Hepatocyte (in vitro differentiated cells): Measurements from ENCODE around the gene FXYD1. TPM values are rescaled to one million over a fixed set of nuclear protein-coding genes. Genes with fewer than 3 reads are reported as not detected.

Experiments
- DNase-seq: peaks from one replicate; pipeline ENCODE4 v3.0.0-alpha.2; 2016; ENCODE audit warnings: low spot score
- H2AFZ ChIP-seq: fragments of 200-600 bp; sonication (generic); 2 replicates; pipeline ENCODE4 v1.6.0; 2016; ENCODE audit warnings: antibody characterized with exemption, mild to moderate bottlenecking
- H3K27ac ChIP-seq: fragments of 200-600 bp; sonication (generic); 2 replicates; pipeline ENCODE4 v1.5.1; 2016; ENCODE audit warnings: mild to moderate bottlenecking
- H3K27me3 ChIP-seq: fragments of 200-600 bp; sonication (generic); 2 replicates; pipeline ENCODE4 v1.6.1; 2016
- H3K36me3 ChIP-seq: fragments of 200-600 bp; sonication (generic); replicated peaks from 2 replicates; pipeline ENCODE4 v1.5.1; 2016; ENCODE audit warnings: low read depth; ENCODE audit not compliant: insufficient read depth
- H3K4me1 ChIP-seq: fragments of 200-600 bp; sonication (generic); 2 replicates; pipeline ENCODE4 v1.5.1; 2016; ENCODE audit warnings: mild to moderate bottlenecking, moderate library complexity; ENCODE audit not compliant: insufficient read depth
- H3K4me2 ChIP-seq: fragments of 200-600 bp; sonication (generic); 2 replicates; pipeline ENCODE4 v1.6.0; 2016
- H3K4me3 ChIP-seq: fragments of 200-600 bp; sonication (generic); 2 replicates; pipeline ENCODE4 v1.5.1; 2016; ENCODE audit warnings: mild to moderate bottlenecking
- H3K79me2 ChIP-seq: fragments of 200-600 bp; sonication (generic); 2 replicates; pipeline ENCODE4 v1.6.0; 2017; ENCODE audit warnings: mild to moderate bottlenecking
- H3K9me2 ChIP-seq: fragments of 200-600 bp; sonication (generic); replicated peaks from 2 replicates; pipeline ENCODE4 v1.6.0; 2017; ENCODE audit warnings: mild to moderate bottlenecking; ENCODE audit not compliant: insufficient read depth
- H3K9me3 ChIP-seq: fragments of 200-600 bp; sonication (generic); 2 replicates; pipeline ENCODE4 v1.5.1; 2016; ENCODE audit warnings: low read depth, mild to moderate bottlenecking
- H4K20me1 ChIP-seq: fragments of 200-600 bp; sonication (generic); 2 replicates; pipeline ENCODE4 v1.6.0; 2016; ENCODE audit warnings: mild to moderate bottlenecking; ENCODE audit not compliant: insufficient read depth, poor library complexity, severe bottlenecking
- EZH2 ChIP-seq: fragments of 200-600 bp; sonication (generic); IDR thresholded peaks from 2 replicates; pipeline ENCODE4 v1.6.1; 2016; ENCODE audit warnings: antibody characterized with exemption, mild to moderate bottlenecking, borderline replicate concordance
- EZH2phosphoT487 ChIP-seq: fragments of 200-600 bp; sonication (generic); IDR thresholded peaks from one replicate; pipeline ENCODE4 v1.6.1; 2018; ENCODE audit warnings: antibody characterized with exemption, mild to moderate bottlenecking, low read depth, moderate library complexity; ENCODE audit not compliant: unreplicated experiment, severe bottlenecking
- WGBS: methylation state at CpG from one replicate; pipeline ENCODE4 v1.1.6; 2016; ENCODE audit warnings: low lambda C conversion rate; ENCODE audit errors: missing lambda C conversion rate; 5-methylcytosine and 5-hydroxymethylcytosine counted together
- polyA plus RNA-seq: library from polyadenylated mRNA; unstranded; fragments of >200 nt; fragmentation: Nextera tagmentation; extraction: Ambion mirVana; gene quantifications from 2 replicates; pipeline ENCODE4 v1.2.1, GENCODE V29; 2016
- total RNA-seq: library from RNA; depleted of rRNA; stranded (reverse); fragments of >200 nt; gene quantifications from 2 replicates; pipeline ENCODE4 v1.2.3, GENCODE V29; 2014
- TF ChIP-seq, protein P1 (sequence below): fragments of 200-600 bp; sonication (generic); IDR thresholded peaks from 2 replicates; pipeline ENCODE4 v1.5.1; 2016; ENCODE audit warnings: antibody characterized with exemption, mild to moderate bottlenecking; ENCODE audit not compliant: poor library complexity

Gene FXYD1
- total RNA-seq (2.9 and 7.5 TPM in 2 replicates), polyA plus RNA-seq (18.5 and 22.0 TPM in 2 replicates)

DNA sequence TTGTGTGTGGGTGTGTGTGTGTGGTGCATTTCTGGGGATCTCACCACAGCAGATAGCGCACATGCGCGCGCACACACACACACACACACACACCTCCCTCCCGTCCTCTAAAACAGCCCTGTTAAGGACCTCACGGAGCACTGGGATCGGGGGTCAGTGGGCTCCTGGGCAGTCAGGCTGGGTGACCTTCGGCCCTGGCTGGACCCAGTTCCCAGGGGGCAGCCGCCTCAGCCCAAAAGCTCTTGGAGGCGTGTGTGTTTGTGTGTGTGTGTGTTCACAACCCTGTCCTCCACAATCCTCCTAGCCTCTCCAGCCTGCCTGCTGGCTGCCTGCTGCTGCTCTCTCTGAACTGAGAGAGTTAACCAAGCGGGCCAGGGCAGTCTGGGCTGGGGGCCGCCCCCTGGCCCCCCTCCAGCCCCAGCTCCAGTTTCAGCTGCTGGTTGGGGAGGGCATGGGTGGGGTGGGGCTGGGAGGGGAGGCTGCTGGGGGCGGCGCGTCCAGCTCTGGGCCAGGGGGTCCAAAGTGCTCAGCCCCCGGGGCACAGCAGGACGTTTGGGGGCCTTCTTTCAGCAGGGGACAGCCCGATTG is at the start of gene FXYD1:
TSS of gene FXYD1 (plus strand) at position 520 of the 588 bp plus-strand sequence. CDS start 1,256 bp downstream, outside the sequence.
- Histone ChIP-seq H3K79me2 (no peaks in the 10 kb centered on the region), H3K4me1 (peaks cover 50% of the 10 kb centered on the region), H3K36me3 (no peaks in the 10 kb centered on the region), H4K20me1 (no peaks in the 10 kb centered on the region), H3K9me3 (no peaks in the 10 kb centered on the region), H2AFZ (no peak within 1 kb of the TSS), H3K9me2 (no peaks in the 10 kb centered on the region), H3K27me3 (peaks cover 17% of the 10 kb centered on the region), H3K27ac (peak within 1 kb of the TSS; percentile 59), H3K4me2 (peak within 1 kb of the TSS; percentile 62), H3K4me3 (no peak within 1 kb of the TSS)
- no peak for DNase-seq
- 75% methylated on average over 12 of the region's 18 CpGs for WGBS
- TF ChIP-seq, protein P1, sequence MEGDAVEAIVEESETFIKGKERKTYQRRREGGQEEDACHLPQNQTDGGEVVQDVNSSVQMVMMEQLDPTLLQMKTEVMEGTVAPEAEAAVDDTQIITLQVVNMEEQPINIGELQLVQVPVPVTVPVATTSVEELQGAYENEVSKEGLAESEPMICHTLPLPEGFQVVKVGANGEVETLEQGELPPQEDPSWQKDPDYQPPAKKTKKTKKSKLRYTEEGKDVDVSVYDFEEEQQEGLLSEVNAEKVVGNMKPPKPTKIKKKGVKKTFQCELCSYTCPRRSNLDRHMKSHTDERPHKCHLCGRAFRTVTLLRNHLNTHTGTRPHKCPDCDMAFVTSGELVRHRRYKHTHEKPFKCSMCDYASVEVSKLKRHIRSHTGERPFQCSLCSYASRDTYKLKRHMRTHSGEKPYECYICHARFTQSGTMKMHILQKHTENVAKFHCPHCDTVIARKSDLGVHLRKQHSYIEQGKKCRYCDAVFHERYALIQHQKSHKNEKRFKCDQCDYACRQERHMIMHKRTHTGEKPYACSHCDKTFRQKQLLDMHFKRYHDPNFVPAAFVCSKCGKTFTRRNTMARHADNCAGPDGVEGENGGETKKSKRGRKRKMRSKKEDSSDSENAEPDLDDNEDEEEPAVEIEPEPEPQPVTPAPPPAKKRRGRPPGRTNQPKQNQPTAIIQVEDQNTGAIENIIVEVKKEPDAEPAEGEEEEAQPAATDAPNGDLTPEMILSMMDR = no peak
- no peak for TF ChIP-seq EZH2
- no peak for TF ChIP-seq EZH2phosphoT487

DNA sequence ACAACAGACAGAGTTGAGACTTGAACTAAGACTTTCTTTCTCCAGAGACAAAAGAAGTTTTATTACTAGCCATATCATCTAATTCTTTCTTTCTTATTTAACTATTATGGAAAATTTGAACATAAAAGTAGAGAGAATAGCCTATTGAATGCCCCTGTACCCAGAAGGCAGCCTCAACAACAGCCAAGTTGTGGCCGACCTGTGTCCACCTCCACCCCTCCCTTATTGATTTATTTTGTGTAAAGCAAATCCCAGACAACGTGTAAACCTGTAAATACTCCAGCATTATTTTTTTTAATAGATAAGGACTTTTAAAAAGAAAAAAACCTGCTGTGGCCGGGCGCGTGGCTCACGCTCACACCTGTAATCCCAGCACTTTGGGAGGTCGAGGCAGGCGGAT is 49.1 kb upstream of the FXYD1 start:
- no peaks in the 10 kb centered on the region for H4K20me1 ChIP-seq
- no peaks in the 10 kb centered on the region for H3K36me3 ChIP-seq
- no peak overlapping the region for H3K4me2 ChIP-seq
- no peak overlapping the region for H2AFZ ChIP-seq
- H3K79me2 ChIP-seq = no peaks in the 10 kb centered on the region
- H3K27ac ChIP-seq = no peak overlapping the region
- no peak overlapping the region for H3K4me3 ChIP-seq
- H3K9me2 ChIP-seq = no peaks in the 10 kb centered on the region
- no peak for DNase-seq
- H3K4me1 ChIP-seq = peaks cover 7% of the 10 kb centered on the region
- TF ChIP-seq, protein P1 = no peak
- TF ChIP-seq EZH2phosphoT487 (no peak), EZH2 (no peak)
- H3K27me3 ChIP-seq = no peaks in the 10 kb centered on the region
- no peaks in the 10 kb centered on the region for H3K9me3 ChIP-seq
- WGBS = 85% methylated on average over 8 of the region's 8 CpGs

DNA sequence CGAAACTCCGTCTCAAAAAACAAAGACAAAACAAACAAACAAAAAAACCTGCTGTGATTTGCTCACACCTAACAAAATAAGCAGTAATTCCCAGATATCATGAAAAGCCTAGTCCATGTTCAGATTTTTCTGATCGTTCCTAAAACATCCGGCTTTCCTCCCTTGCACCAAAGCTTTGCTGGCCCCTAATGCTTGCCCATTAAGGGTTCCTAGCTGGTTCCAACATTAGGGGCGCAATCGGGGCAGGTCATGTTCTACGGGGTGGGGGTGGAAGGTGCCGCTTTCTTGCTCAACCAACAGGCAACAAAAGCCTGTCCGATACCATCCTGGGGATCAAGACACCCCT is 48.5 kb upstream of the FXYD1 start:
- Histone ChIP-seq H2AFZ (peak overlapping the region; percentile 69), H3K4me1 (peaks cover 10% of the 10 kb centered on the region), H3K36me3 (no peaks in the 10 kb centered on the region), H4K20me1 (no peaks in the 10 kb centered on the region), H3K4me2 (peak overlapping the region; percentile 62), H3K4me3 (no peak overlapping the region), H3K9me3 (no peaks in the 10 kb centered on the region), H3K27me3 (no peaks in the 10 kb centered on the region), H3K79me2 (no peaks in the 10 kb centered on the region), H3K27ac (no peak overlapping the region), H3K9me2 (no peaks in the 10 kb centered on the region)
- no peak for TF ChIP-seq EZH2phosphoT487
- TF ChIP-seq EZH2 = no peak
- WGBS = 82% methylated on average over 9 of the region's 9 CpGs
- DNase-seq = no peak

DNA sequence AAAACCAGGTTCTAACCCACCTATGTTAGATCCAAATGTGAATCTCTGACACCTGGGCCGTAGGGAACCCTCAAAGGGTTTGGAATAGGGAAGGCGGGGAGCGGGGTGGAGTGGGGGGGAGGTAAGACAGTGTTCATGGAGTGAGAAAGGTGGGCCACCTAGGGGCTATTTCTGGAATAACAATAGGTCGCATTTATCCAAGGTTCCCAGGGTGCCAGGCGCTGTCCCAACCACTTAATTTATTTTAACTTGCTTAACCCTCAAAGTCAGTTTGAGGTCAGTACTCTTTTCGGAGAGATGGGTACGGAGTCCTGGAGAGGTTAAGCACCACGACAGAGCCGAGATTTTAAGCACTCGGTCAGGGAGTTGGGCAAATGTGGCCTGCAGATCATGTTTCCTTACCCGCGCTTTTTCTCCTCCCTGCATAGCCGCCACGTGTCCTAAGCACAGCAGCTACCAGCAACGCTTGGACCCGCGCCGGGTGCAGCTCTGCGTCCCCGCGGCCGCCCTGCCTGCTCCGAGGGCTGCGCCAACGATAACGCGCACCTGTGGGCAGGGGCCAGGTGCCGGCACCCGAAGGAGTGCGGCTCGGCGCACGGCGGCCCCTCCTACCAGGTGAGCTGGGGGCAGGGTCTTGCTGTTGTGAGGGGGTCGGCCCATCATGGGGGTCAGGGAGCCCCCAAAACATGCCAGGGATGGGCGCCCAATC is 48.0 kb upstream of the FXYD1 start:
- Histone ChIP-seq H3K36me3 (no peaks in the 10 kb centered on the region), H3K4me3 (no peak overlapping the region), H3K79me2 (no peaks in the 10 kb centered on the region), H3K27me3 (no peaks in the 10 kb centered on the region), H2AFZ (peak overlapping the region; percentile 69), H3K27ac (no peak overlapping the region), H4K20me1 (no peaks in the 10 kb centered on the region), H3K9me2 (no peaks in the 10 kb centered on the region), H3K9me3 (no peaks in the 10 kb centered on the region), H3K4me2 (peak overlapping the region; percentile 62), H3K4me1 (peaks cover 10% of the 10 kb centered on the region)
- peak; percentile 81 for DNase-seq
- no peak for TF ChIP-seq EZH2
- TF ChIP-seq, protein P1 = peak; percentile 59
- 21% methylated on average over 35 of the region's 36 CpGs for WGBS
